NCI-H774 (cell line): ENCODE data around the gene SNRPN.
"Not testable (repeated sequence)": the region's sequence is repeated elsewhere in the genome, so short reads cannot be mapped to it uniquely, and the experiment has no call there.

Source experiments
- DNase-seq: peaks from one replicate; lab custom pipeline; 2025; lab: John Stamatoyannopoulos, UW

SNRPN gene

GRCh38 chr15:24954783-24955530 lies at the start of gene SNRPN, which contains the start of gene SNURF:
TSS of gene SNRPN (plus strand) at chr15:24954987. CDS start at chr15:24974454, 19,467 bp downstream.
TSS of gene SNURF (plus strand) at chr15:24954987. CDS start at chr15:24955049, 62 bp downstream.
- DNase-seq = peak; percentile 52

GRCh38 chr15:24916305-24917009 lies 38.3 kb upstream of the SNRPN start:
- no peak for DNase-seq

DNA sequence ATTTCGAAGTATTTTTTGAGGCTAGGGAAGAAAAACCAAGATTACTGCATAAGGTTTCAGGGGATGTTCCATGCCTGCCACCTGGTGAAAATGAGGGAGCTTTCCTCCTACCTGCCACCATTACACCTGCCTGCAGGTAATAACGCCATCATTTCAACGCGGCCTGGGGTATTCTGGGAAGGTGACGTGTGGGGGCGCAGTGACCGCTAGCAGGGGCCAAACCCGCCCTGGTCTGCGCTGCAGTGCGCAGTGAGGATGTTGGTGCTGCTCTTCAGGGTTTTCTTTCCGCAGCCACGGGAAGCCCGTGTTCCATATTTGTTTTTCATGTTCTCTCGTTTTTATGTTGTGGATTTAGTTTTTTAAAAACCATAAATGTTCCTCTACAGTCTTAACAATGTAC lies 37.4 kb upstream of the SNRPN start:
- no peak for DNase-seq

DNA sequence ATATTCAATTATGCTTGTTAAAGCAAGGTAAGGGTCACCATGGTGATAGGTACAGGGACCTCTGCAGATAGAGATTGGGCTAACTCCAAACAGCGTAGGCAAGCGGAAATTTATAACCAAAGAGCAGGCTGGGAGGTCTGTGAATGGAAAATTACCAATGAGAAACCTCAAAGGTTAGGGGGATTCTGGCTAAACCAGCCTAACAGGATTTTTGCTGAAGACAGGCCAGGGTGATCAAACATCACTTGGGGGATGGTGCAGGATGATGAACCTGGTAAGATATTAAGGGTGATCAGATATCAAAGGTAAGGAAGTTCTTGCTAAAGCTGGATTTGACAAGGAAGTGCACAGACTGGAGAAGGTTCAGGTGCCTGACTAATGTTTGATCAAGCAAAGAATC lies 35.3 kb upstream of the SNRPN start:
- no peak for DNase-seq

GRCh38 chr15:24922781-24923180 lies 32.0 kb upstream of the SNRPN start:
- DNase-seq = not testable (repeated sequence)

GRCh38 chr15:24924153-24924552 lies 30.6 kb upstream of the SNRPN start:
- DNase-seq = no peak

- DNase-seq = no peak
These were observed 30.2 kb upstream of the SNRPN start for GRCh38 chr15:24924621-24925020.

DNA sequence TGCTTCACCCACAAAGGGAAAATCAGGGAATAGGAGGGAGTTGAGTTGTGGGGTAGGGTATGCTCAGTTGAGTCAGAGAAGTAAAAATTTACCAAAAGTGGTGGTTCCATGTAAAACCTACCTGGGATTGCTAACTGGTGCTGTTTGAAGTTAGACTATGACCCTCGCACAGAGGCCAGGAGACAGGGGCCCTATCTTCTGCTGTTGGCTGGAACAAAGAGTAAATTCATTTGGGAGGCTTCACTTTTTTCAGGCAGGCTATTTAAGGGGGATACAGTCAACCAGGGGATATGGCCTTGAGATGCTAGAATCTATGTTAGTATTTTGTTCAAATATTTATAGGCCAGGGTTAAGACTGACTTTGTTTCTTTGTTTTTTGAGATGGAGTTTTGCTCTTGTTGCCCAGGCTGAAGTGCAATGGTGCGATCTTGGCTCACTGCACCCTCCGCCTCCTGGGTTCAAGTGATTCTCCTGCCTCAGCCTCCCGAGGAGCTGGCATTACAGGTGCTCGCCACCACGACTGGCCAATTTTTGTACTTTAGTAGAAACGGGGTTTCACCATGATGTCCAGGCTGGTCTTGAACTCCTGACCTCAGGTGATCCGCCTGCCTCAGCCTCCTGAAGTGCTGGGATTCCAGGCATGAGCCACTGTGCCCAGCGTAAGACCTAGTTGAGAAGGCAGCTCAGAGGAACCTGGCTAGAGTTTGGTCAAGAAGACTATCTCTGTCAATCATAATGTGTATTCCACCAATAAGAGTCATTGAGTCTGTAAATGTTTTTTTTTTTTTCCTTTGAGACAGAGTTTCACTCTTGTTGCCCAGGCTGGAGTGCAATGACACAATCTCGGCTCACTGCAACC lies 22.7 kb upstream of the SNRPN start:
- not testable (repeated sequence) for DNase-seq

- no peak for DNase-seq
These were observed 21.1 kb upstream of the SNRPN start for GRCh38 chr15:24933716-24934115.

DNA sequence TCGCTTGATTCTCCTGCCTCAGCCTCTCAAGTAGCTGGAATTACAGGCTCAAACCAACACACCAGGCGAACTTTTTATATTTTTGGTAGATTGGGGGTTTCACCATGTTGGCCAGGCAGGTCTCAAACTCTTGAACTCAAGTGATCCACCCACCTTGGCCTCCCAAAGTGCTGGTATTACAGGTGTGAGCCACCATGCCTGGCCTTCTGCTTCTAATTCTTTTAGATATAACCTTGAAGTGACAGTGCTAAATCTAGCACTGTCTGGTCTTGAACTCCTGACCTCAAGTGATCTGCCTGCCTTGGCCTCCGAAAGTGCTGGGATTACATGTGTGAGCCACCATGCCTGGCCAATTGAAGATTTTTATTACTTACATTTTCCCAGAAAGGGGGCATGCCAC lies 16.6 kb upstream of the SNRPN start:
- DNase-seq = not testable (repeated sequence)

- no peak for DNase-seq
These were observed 14.6 kb upstream of the SNRPN start for GRCh38 chr15:24940236-24940635.

GRCh38 chr15:24943361-24943760 lies 11.4 kb upstream of the SNRPN start:
- no peak for DNase-seq

- DNase-seq = no peak
These were observed 9.8 kb upstream of the SNRPN start for GRCh38 chr15:24944954-24945353.

DNA sequence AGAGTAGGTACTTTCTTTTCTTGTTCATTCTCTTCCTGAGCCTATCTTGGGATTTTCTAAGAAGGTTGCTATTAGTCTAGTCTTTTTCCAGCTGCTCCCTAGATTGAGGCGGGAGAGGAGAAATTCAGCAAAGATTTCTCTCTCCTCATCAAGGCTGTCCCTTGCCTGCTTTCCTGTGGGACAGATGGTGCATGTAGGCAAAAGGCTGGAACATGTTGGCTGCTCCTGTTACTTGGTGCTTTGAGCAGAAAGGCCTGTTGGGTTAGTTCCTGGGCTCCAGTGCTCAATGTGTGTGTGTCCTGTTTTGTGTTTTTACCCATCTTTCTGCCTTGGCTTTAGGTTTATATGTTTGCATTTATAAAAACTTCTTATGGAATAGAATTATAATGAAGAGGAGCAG lies 9.1 kb upstream of the SNRPN start:
- DNase-seq = no peak

- no peak for DNase-seq
These were observed 6.3 kb upstream of the SNRPN start for GRCh38 chr15:24948495-24948894.

DNA sequence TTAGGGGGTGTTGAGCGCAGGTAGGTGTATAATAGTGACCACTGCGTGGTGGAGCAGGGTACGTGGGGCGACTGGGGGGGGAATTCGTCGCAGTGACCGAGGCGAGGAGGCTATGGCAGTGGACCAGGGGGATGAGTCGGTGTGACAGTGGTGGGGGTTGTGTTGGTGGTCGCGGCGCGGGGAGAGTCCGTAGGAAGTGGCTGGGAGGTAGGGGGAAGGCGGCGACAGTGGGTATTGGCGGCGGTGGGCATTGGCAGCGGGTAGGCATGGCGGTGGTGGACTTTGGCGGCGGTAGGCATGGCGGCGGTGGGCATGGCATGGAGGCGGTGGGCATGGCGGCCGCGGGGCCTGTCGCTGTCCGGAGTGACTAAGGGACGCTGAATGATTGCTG lies 739 bp downstream of the SNRPN start:
- DNase-seq = no peak

DNA sequence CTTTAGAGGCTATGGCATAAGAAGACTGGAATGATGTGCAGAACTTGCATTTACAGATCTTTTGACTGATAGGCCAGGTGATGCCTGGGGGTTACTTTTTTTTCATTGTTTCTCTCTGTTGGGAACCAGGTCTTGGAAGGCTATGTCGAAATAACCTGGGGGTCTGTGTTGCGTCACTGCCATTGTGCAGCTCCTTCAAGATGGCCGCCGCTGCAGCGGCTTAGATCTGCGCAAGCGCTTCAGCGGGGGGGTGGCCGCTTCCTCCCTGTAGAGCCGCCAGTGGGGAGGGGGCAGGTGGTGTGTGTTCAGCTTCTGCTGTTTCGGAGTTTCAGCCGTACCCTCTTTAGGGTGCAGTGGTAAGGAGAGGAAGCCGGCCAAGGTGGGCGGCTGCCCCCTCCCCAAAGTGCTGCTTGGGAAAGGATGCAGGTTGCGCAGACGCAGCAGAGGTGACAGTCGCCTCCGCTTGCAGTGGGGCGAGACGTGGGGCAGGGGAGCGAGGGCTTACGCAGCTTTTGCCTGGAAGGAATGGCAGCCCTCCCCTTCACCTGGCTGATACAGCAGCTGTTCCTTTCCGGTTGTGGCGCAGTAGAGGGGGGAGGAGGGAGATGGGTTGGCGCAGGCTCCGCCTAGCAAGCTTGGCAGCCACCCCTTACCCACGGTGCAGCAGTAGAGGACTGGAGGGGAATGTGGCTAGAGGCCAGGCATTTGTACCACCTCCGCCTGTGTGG lies 1.5 kb downstream of the SNRPN start:
- DNase-seq = peak; percentile 79

DNA sequence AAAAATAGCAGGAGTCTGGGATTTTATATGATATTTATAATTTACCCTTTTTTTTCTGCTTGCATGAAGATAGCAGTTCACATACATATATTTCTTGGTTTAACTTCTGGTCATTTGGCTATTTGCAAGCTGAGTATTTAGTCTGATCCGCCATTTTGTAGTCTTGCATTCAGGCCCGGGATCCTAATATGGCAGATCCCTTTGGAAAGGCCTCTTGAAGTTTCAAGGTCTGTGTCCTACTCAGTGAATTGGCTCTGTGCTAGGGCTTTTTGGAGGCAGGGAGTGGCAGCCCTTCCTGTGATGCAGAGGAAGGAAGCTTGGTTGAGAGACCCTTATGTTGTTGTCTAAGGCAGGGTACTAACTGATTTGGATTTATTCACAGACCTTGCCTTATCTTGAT lies 2.9 kb downstream of the SNRPN start:
- no peak for DNase-seq

GRCh38 chr15:24961967-24962366 lies 7.2 kb downstream of the SNRPN start:
- no peak for DNase-seq

DNA sequence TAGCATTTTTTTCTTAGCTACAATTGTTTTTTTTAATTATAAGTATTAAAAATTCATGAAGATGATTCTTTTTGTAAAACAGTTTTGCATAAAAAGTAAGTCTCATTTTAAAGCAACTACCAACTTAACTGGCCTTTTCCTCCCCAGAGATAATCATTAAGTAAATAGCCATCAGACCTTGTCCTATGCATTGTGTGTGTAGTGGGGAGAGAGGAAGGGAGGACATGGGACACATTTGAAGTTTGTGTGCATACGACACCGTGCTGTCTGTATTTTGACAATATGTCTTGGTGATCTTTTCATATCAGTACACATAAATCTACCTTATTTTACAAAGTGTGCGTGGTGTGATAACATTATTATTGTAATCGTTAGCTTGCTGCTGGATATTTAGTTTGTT lies 8.1 kb downstream of the SNRPN start:
- no peak for DNase-seq

DNA sequence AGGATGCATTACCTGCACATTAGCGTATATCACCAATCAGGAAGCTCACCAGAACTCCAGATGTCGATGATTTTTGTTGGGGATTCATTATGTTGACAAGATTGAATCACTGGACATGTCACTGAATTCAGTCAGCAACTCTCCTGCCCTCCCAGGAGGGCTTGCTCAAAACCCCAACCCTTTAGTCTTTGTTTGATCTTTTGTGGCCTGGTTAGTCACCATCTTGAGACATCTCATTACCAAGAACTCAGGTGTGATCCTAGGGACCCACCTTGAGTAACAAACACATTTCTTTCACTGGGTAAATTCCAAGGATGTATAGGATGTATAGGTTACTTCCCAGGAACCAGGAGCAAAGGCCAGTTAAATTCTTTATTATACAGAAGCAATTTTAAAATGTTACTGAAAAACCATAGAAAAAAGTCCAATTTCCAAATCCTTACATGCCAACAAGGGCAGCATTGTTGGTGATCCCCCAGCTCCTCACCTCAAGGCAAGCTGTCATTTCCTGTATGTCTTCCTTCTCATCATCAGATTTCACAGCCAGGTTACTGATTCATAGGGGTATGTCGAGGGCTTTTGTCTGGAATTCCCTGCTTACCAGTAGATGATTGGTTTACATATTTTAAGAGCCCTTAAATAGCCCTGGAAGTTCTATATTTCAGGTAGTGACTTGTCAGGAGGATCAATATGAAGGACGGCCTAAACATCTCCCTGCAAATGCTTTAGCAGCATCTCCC lies 11.7 kb downstream of the SNRPN start:
- no peak for DNase-seq
